GM21526 (cell line): ENCODE results near the gene DNASE1L1.

ENCODE experiments used
- ATAC-seq: cut with Tn5 transposase; IDR thresholded peaks from one replicate; pipeline ENCODE4 v1.9.1; 2021; ENCODE audit warnings: moderate library complexity; ENCODE audit not compliant: unreplicated experiment, low FRiP score

DNASE1L1 gene

GRCh38 chrX:154388094-154388493 lies 21.0 kb downstream of the DNASE1L1 start:
- peak; percentile 32 for ATAC-seq

GRCh38 chrX:154384284-154384892 lies 24.7 kb downstream of the DNASE1L1 start:
- ATAC-seq, result no peak

GRCh38 chrX:154383359-154384283 lies 25.4 kb downstream of the DNASE1L1 start:
- no peak for ATAC-seq

- no peak for ATAC-seq
These were observed 26.5 kb downstream of the DNASE1L1 start for GRCh38 chrX:154382483-154383069.

- no peak for ATAC-seq
These were observed 27.8 kb downstream of the DNASE1L1 start for GRCh38 chrX:154381271-154381670.

- no peak for ATAC-seq
These were observed 28.3 kb downstream of the DNASE1L1 start for GRCh38 chrX:154380787-154381186.

GRCh38 chrX:154380153-154380552 lies 28.9 kb downstream of the DNASE1L1 start:
- no peak for ATAC-seq

- ATAC-seq, result peak; percentile 0
These were observed 29.5 kb downstream of the DNASE1L1 start for GRCh38 chrX:154379569-154379951.

- peak; percentile 74 for ATAC-seq
These were observed 30.1 kb downstream of the DNASE1L1 start, which contains the start of gene EMD for GRCh38 chrX:154378799-154379568. TSS of gene EMD (plus strand) at chrX:154379295. CDS start at chrX:154379485, 190 bp downstream.

GRCh38 chrX:154378059-154378798 lies 30.8 kb downstream of the DNASE1L1 start:
- peak; percentile 9 for ATAC-seq

GRCh38 chrX:154376774-154377173 lies 32.3 kb downstream of the DNASE1L1 start:
- no peak for ATAC-seq

GRCh38 chrX:154375156-154375504 lies 33.9 kb downstream of the DNASE1L1 start:
- ATAC-seq, result no peak

GRCh38 chrX:154374313-154375155 lies 34.5 kb downstream of the DNASE1L1 start, which contains the start of gene FLNA:
TSS of gene FLNA (minus strand) at chrX:154374634. CDS start at chrX:154371245, 3,389 bp downstream.
- no peak for ATAC-seq

- no peak for ATAC-seq
These were observed 35.4 kb downstream of the DNASE1L1 start for GRCh38 chrX:154373340-154374306.

- no peak for ATAC-seq
These were observed 36.4 kb downstream of the DNASE1L1 start for GRCh38 chrX:154372612-154373022.

- ATAC-seq, result no peak
These were observed 37.2 kb downstream of the DNASE1L1 start for GRCh38 chrX:154371789-154372300.

- ATAC-seq, result peak; percentile 47
These were observed 37.9 kb downstream of the DNASE1L1 start for GRCh38 chrX:154371017-154371788.
